NB4 (cell line): ENCODE measurements around the gene MT2A.

Experiments
- POLR2A ChIP-seq: IDR thresholded peaks from 2 replicates; pipeline ENCODE4 v1.6.1; 2011; ENCODE audit warnings: mild to moderate bottlenecking; ENCODE audit not compliant: insufficient read length; ENCODE audit errors: extremely low read depth
- TF ChIP-seq, protein P1 (sequence below): IDR thresholded peaks from one replicate; pipeline ENCODE4 v1.5.1; 2012; ENCODE audit warnings: low read depth, low read length
- TF ChIP-seq, protein P2 (sequence below): IDR thresholded peaks from 2 replicates; pipeline ENCODE4 v1.6.1; 2011; ENCODE audit warnings: low read depth, low read length

DNA sequence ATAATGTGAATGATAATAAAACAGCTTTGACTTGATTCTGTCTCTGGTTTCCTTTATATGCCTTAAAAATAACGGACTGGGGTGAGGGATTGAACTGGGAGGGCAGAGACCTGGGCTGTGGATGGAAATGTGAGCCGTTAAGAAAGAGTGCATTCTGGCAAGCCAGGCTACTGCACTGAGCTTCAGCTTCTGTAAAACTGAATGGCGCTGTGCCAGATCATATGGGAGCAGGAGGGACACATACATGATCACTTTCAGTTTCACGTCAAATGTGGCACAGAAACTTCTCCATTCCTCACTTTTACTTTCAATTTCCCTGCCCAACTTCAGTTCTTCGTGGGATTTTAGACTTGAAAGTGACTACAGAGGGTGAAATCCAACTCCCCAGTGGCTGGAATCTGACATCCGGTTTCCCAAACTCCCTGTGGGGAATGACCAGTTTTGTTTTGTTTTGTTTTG, 1.1 kb downstream of the MT2A start:
- TF ChIP-seq, protein P1, sequence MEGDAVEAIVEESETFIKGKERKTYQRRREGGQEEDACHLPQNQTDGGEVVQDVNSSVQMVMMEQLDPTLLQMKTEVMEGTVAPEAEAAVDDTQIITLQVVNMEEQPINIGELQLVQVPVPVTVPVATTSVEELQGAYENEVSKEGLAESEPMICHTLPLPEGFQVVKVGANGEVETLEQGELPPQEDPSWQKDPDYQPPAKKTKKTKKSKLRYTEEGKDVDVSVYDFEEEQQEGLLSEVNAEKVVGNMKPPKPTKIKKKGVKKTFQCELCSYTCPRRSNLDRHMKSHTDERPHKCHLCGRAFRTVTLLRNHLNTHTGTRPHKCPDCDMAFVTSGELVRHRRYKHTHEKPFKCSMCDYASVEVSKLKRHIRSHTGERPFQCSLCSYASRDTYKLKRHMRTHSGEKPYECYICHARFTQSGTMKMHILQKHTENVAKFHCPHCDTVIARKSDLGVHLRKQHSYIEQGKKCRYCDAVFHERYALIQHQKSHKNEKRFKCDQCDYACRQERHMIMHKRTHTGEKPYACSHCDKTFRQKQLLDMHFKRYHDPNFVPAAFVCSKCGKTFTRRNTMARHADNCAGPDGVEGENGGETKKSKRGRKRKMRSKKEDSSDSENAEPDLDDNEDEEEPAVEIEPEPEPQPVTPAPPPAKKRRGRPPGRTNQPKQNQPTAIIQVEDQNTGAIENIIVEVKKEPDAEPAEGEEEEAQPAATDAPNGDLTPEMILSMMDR, result no peak
- no peak for TF ChIP-seq POLR2A
- TF ChIP-seq, protein P2, sequence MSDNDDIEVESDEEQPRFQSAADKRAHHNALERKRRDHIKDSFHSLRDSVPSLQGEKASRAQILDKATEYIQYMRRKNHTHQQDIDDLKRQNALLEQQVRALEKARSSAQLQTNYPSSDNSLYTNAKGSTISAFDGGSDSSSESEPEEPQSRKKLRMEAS, result peak; percentile 51; the same call in 1 of the 2 replicates
